ENCODE measurements around the gene ICAM1.

GRCh38 chr19:10286803-10287737 is 16.1 kb downstream of the ICAM1 start, which contains the start of gene ICAM4:
- TF ChIP-seq POLR2A (IDR thresholded peaks at IDR 0.05) = no peak
- TF ChIP-seq CTCF (IDR thresholded peaks at IDR 0.05) = no peak

All from vagina (tissue), 2 donors.